Measurements from ENCODE around the gene SENP1.

DNA sequence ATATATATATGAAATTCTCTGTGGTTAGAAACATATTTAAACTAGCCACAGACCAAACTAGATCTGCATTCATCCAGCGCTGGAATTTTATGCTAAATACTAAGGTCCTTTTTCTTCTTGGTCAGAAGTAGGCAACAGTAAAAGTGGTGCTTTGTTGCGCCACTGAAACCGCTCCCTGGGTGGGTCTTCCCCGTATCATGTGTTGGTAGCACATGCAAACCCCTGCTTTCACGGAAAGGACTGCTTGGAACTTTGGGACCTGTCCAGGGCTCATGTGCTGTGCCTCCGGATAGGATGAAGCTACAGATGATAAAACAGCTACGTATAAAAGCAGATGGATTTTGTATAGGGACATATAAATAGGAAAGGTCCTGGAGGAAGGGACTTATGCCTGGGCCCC lies 61.5 kb downstream of the SENP1 start:
- TF ChIP-seq, protein P1, sequence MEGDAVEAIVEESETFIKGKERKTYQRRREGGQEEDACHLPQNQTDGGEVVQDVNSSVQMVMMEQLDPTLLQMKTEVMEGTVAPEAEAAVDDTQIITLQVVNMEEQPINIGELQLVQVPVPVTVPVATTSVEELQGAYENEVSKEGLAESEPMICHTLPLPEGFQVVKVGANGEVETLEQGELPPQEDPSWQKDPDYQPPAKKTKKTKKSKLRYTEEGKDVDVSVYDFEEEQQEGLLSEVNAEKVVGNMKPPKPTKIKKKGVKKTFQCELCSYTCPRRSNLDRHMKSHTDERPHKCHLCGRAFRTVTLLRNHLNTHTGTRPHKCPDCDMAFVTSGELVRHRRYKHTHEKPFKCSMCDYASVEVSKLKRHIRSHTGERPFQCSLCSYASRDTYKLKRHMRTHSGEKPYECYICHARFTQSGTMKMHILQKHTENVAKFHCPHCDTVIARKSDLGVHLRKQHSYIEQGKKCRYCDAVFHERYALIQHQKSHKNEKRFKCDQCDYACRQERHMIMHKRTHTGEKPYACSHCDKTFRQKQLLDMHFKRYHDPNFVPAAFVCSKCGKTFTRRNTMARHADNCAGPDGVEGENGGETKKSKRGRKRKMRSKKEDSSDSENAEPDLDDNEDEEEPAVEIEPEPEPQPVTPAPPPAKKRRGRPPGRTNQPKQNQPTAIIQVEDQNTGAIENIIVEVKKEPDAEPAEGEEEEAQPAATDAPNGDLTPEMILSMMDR (IDR thresholded peaks at IDR 0.05): no peak
- TF ChIP-seq POLR2A (IDR thresholded peaks at IDR 0.05): no peak
